GM18517 (cell line): Measurements from ENCODE around the gene C16orf96.

Source experiments
- ATAC-seq: cut with Tn5 transposase; IDR thresholded peaks from one replicate; pipeline ENCODE4 v1.9.1; 2021; ENCODE audit warnings: mild to moderate bottlenecking, moderate library complexity; ENCODE audit not compliant: unreplicated experiment

Gene C16orf96

DNA sequence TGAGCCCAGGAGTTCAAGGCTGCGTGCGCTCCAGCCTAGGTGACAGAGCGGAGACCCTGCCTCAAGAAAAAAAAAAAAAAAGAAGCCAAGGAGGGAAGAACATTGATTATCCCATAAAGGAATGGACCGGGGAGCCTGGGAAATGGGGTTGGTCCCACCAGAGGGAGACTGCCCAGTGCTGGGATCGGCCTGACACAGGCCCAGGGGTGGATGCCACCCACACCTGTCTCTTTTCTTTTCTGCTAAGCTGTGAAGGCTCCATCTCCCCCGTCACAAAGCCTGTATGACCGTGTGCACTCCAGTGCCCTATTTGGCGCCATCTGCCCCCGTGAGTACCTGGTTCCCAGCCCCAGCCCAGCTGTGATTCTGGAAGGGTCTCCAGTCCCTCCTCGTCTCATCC, 42.9 kb downstream of the C16orf96 start:
- no peak for ATAC-seq

DNA sequence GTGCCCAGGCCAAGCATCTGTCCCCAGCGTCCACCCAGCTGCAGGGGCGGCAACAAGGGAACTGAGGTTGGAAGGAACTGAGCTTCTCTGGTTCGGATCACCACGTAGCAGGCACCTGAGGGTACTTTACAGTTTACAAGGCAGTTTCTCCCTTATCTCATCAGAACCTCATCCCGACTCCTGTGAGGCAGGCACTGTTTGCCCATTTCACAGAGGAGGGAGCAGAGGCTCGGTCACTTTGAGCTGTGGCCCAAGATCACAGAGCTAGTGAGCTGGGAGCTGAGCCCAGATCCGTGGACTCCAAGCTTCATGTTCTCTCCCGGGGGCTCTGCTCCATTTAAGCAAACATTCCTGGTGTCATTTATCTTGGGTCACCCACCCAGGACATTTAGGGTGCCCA, 43.4 kb downstream of the C16orf96 start:
- no peak for ATAC-seq

DNA sequence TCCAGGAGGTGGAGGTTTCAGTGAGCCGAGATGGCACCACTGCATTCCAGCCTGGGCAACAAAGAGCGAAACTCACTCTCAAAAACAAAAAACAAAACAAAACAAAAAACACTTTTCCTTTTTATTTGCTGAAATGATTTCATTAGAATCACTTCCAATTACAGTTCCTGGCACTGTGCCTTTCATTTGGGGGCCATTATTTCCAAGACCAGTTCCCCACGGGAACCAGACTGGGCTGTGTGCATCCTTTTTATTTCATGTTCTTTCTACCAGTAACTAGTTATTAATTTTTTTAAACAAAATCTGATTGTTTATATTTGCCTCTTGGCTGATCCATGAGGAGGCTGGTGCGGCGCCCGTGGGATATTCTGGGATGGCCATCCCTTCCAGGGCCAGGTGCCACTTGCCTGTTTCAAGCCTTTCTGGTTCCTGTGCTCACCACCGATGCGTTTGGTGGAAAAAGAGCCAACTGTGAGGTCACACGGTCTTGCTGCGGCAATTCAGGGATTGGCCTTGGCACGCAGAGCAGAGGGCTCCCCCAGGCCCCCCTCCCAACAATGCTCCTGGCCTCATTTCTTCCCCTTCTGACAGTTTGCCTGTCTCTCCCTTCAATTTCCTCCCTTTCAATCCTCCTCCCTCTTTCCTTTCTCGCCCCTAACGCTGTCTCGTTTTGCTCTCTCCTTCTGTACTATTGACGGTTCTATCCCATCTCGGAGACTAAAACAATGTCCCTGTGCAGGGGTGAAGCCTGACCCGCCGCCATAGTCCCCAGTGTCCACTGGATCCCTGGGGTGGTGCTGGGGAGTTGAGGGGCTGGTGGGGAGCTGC, 45.1 kb downstream of the C16orf96 start:
- no peak for ATAC-seq

DNA sequence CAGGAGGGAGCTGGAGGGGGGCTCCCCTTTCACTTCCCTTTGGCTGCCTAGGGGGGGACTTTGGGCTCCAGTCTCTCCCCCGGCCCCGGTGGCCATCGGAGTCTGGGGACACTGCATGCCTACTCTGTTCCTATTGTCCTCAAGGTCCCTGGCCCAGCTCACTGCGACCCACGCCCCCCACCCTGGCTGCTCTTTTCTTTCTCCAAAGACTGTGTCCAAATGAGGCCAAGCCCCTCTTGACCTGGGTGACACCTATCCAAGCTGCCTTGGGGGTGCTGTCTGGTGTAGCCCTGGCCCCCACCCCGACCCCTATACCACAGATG, 45.7 kb downstream of the C16orf96 start:
- no peak for ATAC-seq

DNA sequence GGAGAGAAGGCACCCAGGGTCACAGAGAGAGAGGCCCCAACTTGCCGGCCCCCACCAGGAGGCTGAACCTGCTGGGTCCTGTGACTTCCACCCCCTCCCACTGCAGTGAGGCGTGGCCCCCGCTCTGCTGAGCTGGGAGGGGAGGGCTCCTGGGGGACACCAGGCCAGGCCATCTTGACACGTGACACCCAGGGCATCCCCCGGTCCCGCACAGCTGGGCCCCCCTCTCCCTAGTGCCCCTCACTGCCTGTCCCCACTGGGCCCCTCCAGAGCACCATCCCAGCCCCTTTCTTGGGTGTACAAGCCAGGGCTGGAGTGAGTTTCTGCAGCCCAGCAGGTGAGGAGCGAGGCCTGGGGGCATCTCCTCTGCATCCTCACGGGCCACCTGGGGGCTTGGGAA, 46.2 kb downstream of the C16orf96 start:
- no peak for ATAC-seq

DNA sequence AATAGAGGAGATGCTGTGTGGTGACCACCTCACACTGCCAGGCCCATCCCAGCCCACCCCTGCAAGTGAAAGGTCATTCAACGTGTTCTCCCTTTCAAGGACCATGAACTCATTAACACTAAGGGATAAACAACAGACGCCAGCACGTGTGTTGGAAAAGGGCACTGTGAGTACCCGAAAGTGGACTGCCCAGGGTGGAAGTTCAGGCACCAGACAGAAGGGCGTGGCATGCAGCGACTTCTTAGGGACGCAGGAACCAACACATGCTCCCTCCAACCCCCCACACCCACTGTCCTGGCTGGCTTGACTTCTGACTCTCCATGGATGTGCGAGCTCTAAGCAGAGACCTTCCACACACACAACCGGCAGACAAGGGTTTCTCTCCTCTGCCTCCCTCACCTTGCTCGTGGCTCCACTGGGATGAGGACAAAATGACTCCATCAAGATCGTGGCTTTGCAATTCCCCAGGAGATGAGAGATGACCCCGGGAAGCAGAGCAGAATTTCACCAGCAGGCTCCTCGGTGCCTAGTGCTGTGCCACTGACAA, 47.6 kb downstream of the C16orf96 start:
- ATAC-seq = no peak

DNA sequence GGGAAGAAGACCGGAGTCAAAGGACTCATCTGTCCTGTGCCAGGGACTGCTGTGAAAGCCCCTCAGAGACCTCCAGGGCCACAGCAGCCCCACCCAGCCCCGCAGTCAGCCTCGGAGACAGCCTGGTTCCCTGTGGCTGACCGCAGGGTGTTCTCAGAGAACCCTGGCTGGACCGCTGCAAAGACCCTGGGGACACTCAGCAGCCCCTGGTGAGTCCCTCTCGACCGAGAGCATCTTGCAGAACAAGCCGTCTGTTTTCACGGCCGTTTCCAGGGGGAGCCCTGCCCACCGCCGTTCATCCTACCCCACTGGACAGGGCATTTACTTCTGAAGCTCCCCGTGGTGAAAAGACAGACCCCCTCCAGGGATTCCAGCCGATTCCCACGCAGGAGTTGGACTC, 48.3 kb downstream of the C16orf96 start:
- no peak for ATAC-seq

DNA sequence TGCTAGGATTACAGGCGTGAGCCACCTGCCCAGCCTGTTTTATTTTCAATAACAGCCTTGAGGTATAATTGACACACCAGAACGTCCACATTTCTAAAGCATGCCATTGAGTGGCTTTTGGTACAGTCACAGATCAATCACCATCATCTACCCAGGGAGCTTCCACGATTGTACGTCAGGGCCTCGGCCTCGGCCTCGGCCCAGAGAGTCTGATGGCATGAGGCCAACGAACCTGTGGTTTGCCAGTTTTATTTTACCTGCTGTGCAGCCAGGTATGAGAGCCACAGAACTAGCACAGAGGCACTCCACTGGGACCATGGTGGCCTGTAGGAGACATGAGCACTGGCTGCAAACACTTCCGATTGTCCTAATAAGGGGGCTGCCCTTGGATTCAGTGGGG, 50.2 kb downstream of the C16orf96 start:
- ATAC-seq = no peak

DNA sequence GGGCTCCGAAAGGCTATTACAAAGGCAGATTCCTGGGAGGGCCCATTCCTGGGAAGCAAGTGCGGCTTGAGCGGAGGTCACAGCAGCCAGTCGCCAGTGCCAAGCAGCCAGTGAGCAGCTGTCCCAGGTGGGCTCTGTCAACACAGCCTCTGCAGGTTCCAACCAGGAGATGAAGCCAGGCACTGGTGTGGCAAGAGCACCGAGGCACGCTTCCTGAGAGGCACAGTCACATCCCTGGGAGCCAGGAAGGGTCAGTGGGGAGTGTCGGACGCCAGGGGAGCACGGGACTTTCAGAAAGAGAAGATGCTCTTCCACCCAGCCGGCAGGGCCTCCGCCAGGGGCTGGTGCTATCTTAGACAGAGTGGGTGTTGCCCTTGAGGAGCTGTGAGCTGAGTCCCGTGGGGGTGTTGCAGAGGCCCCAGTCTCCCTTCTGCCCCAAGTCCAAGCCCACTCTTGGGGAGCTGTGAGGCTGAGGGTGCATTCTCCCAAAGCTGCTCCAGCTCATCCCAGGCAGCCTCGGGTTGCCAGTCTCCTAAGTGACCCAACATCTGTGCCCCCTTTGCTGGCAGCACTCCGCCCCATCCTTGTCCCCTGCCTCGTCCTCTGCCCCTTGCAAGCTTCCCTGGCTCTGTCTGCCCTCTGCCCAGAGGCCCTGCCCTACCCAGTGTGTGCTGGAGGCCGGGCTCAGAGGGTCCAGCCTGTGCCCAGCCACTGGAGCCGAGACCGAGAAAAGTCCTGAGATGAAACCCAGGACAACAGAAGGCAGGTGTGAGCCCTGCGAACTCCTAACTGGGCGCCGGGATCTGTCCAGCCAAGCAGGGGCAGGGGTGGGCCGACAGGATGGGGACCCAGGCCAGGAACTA, 51.9 kb downstream of the C16orf96 start:
- ATAC-seq = no peak

DNA sequence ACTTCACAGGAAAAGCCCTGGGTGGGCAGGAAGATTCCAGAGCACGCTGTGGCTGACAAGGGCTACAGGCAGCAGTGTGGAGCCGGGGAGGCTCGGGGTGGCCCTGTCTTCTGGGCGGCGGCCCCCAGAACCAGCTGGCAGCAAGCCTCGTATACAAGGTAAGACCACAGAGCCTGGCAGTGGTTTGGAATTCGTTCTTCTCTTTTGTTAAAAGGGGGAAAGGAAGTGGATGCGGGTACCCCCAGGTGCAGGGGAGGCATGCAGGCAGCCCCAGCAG, 52.5 kb downstream of the C16orf96 start:
- ATAC-seq = no peak

DNA sequence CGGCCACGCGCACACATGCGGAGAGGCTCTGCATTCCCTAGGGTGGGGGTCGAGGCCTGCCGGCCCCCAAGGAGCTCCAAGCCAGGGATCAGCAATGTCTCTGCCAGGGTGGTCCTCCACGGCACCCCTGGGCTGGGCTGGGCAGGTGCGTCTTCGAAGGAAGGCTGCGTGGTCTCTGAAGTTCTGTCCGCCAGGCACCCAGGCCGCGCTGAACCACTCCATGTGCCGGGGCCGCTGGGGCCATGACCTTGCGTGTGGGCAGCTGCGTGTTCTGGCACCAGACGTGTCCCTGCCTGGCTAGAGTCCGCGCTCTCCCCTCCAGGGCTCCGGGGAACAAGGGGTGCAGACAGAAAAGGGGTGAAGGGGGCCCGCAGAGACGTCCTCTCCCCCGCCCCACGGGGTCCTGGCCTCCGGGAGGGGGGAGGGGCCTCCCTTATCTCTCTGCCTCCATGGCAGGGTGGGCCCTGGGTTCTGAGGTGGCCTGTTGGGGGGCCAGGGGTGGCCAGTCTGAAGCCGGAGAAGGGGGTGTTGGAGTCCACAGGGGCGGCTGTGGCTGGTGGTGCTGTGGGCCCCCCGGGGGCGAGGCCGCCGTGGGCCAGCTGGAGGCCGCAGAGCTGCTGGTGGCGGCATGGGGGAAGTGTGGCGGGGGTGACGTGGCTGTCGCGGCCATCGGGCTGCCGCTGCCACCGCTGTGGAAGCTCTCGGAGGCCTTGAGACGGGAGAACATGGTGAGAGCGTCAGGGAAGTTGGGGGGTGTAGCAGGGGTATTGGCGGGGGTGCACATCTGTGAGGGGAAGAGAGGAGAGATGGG, 53.3 kb downstream of the C16orf96 start:
- ATAC-seq = no peak

DNA sequence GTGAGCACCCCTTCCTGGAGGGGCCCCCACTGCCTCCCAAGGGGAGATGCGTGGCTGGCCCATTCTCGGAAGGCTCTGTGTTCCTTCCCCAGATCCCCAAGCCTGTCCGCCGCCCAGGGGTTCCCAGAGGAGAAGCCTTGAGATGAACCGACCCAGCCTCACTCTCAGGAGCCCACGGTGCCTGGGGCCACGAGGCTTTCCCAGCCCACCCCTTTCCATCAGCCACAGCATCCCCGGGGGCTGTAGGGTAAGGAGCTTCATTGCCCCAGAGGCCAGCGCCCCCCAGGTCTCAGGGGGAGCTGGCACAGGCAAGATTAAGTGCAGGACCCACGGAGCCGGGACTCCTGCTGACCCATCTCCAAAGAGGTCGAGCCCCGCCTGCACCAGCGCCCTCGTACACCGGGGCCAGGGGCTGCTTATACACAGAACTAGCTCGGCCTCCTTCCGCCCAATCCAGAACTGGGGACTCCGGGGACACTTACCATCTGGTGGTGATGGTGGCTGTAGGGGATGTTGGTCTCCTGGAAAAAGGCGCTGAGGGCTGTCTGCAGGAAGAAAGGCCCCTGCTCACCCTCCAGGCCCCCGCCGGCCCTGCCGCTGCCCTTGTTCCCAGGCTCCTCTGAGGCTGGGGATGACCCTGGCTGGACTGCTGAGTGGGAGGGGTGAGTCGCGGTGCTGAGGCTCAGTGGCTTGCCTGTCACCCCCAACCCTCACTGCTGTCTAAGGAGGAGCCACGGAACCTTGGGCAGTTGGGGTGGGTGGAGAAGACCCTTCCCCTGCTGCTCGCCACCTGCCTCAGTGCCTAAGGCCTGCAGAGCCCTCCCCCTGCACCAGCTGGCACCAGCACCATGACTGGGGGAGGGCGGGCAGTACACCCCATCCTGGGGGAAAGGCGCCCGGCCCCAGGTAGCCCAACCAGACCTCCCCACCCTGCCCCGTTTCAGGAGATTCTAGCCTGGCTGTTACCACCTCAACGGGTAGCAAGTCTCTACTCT, 54.2 kb downstream of the C16orf96 start:
- no peak for ATAC-seq

DNA sequence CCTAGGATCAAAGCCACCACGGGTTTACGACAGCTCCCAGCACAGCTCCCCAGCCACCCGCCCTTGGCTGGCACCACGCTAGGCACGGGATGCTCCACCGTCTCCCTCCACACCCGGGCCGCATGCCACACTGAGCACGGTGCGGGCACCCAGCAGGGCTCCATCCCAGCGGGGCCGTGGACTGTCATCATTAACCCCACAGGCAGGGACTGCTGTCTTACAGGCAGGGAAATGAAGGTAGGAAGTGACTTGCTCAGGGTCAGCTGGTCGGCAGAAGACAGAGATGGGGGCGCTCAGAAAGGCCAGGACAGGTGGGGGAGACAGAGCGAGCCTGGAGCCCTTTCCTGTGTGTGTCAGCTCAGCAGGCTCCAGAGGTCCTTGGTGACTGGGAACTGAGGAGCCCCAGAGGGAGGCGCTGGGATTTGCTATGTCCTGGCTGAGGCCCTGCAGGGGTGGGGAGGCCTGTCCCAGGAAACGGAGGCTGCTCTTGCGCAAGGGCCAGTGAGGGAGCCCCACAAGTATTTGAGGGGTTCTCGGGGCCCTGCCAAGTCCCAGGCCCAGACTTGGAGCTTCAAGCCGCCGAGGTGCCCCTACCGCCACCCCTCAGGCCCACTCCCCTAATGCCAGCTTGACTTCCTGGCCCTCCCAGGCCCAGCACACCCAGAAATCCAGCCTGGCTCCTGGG, 55.3 kb downstream of the C16orf96 start:
- ATAC-seq = no peak

DNA sequence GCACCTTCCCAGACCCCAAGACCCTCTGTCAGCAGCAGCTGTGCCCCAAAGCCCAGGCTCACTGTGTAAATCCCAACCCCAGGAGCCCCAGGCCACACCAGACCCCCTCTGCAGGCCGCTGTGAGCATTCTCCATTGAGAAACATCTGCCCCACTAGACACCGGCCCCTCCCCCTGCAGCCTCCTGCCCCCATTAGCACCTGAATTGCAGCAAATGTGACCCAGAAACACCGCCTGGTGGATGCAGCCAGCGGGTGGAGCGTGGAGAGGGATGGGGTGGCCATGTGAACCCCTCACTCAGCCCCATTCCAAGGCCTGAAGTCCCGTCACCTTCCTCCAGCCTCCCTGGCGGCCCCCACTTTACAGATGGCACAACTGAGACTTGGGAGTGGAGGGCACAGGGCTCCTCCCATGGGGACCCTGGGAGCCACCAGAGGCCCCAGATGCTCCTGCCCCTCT, 56.4 kb downstream of the C16orf96 start:
- ATAC-seq = no peak

DNA sequence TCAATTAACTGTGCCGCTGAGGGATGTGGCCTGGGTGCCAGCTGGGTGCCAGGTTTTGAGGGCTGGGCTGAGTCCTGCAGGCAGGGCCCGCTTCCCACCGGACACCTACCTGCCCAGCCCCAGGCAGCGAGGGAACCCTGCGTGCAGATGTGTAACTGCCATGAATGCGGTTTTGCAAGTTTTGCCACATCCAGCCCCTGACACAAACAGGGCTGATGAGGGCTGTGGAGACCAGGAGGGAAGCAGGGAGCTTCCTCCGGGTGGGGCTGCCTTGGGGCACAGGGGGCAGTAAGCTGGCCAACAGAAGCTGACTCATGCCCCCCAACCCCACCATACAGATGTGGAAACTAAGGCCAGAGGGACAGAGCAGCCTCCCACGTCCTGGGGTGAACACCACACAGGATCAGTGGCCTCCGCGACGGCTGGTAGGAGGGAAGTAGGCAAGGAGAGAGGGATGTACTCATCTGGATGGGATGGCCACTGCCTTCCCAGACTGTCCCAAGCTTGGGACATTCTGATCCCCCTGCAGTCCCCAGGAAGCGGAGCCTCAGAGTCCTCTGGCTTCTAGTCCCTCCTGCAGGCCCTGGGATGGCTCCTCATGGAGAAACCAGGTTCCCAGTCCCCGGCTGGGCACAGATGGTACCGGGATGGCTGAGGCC, 57.0 kb downstream of the C16orf96 start:
- ATAC-seq = no peak

DNA sequence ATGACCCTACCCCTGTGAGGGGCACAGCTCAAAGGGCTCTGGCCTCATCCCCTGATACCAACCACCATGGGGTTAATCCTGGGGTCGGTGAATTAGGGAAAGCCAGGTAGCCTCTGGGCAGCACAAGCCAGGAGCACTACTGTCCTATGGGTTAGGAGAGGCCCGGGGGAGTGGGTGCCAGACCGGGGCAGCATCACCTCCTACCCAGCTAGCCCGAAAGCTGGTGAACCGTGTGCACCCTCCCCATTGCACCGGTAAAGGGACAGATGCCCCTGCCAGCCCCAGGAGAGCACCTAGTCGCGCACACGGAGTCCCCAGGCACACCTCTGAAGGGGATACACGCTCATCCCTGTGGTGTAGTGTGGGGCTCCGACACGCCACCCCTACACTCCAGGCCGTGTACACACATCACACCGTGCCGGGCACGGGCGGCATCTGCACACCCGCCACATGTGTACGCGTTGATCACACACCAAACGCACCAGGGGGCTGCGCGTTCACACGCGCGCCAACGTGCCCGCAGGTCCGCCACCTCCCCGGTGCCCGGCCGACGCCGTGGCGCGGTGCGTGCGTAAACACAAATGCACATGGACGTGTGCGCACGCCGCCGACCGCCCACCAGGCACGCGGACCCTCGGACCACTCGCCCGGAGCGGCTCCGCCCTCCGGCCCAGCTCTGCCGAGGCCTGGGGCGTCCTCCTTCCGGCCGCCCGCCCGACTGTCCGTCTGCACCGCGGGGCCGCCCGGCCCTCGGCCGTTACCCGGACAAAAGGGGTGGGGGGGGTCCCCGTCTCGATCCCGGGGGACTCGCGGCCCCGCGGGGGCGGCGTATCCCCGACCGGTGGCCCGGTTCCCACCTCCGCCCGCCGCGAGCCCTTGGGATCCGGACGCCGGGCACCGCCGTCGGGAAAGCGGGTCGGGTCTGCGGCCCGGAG, 57.8 kb downstream of the C16orf96 start:
- no peak for ATAC-seq

DNA sequence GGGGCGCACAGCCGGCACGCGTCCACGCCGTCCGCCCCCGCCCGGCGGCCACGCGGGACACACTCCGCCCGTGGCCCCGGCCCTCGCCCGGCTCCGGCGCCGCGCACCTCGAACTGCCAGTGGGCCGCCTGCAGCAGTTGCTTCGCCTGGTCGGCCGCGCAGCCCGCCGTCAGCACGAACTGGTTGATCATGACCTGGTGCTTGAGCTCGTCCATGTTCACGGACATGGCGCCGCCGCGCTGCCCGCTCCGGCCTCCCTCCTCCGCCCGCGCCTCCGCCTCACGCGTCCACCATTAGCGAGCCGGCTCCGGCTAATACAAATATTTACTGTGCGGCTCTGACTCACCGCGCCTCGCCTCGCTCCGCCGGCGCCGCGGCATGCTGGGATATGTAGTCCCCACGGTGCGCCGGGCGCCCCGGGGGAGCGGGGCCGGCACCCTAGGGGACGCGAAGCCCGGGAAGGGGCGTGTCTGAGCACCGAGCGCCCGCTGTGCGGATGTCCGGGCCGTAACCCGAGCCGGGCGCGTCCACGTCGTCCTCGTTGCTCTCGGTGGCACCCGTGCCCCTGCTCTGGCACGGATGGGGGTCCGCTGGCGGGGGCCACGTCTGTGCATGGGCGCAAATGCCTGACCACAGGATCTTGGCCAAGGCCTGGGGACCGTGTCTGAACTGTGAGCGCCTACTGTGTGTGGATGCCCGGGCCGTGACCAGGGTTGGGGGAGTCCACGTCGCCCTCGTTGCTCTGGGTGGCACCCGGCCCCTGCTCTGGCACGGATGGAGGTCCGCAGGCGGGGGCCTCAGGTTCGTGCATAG, 58.6 kb downstream of the C16orf96 start, which contains the start of gene UBALD1:
Gene UBALD1 (minus strand): TSS at position 318 of the 813 bp plus-strand sequence. CDS start 91 bp downstream, at position 227.
- peak; percentile 56 for ATAC-seq
